Kidney epithelial cell (primary cell): ENCODE results near the gene SNCAIP. TPM values are rescaled to one million over a fixed set of nuclear protein-coding genes. Genes with fewer than 3 reads are reported as not detected.

Experiments
- DNase-seq: peaks from one replicate; pipeline ENCODE4 v3.0.0-alpha.2; 2010; ENCODE audit warnings: low read depth
- H3K27me3 ChIP-seq: 2 replicates; pipeline ENCODE4 v1.6.0; 2011; ENCODE audit warnings: low read length; ENCODE audit not compliant: control insufficient read depth, insufficient read depth
- H3K36me3 ChIP-seq: 2 replicates; pipeline ENCODE4 v1.5.1; 2011; ENCODE audit warnings: low read length; ENCODE audit not compliant: control insufficient read depth, insufficient read depth
- H3K4me3 ChIP-seq: 2 replicates; pipeline ENCODE4 v1.5.1; 2011; ENCODE audit warnings: low read depth, mild to moderate bottlenecking, control low read depth, low read length
- total RNA-seq: library from RNA; depleted of rRNA; stranded (reverse); fragments of >200 nt; gene quantifications from 2 replicates; pipeline ENCODE4 v1.2.3, GENCODE V29; 2015
- TF ChIP-seq, protein P1 (sequence below): IDR thresholded peaks from 2 replicates; pipeline ENCODE4 v1.5.1; 2011; ENCODE audit warnings: mild to moderate bottlenecking, moderate library complexity, low read length, control low read depth, inconsistent platforms; ENCODE audit not compliant: insufficient read depth, poor library complexity, severe bottlenecking

The SNCAIP gene
- total RNA-seq, 1 donor from 2014 or later: 3.1 TPM

DNA sequence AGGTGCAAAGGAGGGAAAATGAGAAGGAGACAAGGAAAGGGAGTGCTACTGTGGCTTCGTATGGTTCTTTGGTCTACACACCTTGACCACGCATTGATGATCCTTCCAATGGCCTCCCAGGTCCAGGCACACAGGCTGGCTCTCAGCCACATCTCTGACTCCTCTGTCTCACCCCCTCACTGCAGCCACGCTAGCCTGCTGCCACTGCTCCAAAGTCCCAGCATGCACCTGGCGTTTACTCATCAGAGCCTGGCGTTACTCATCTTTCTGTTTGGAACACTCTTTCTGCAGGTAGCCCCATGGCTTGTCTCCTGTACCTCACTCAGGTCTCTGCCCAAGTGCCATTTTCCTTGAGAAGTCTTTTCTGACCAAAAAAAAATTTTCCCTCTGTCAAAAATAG, 195.5 kb downstream of the SNCAIP start:
- Histone ChIP-seq H3K27me3 (no peaks in the 10 kb centered on the region), H3K4me3 (no peak overlapping the region), H3K36me3 (no peaks in the 10 kb centered on the region)
- TF ChIP-seq, protein P1, sequence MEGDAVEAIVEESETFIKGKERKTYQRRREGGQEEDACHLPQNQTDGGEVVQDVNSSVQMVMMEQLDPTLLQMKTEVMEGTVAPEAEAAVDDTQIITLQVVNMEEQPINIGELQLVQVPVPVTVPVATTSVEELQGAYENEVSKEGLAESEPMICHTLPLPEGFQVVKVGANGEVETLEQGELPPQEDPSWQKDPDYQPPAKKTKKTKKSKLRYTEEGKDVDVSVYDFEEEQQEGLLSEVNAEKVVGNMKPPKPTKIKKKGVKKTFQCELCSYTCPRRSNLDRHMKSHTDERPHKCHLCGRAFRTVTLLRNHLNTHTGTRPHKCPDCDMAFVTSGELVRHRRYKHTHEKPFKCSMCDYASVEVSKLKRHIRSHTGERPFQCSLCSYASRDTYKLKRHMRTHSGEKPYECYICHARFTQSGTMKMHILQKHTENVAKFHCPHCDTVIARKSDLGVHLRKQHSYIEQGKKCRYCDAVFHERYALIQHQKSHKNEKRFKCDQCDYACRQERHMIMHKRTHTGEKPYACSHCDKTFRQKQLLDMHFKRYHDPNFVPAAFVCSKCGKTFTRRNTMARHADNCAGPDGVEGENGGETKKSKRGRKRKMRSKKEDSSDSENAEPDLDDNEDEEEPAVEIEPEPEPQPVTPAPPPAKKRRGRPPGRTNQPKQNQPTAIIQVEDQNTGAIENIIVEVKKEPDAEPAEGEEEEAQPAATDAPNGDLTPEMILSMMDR: no peak
- DNase-seq: no peak

DNA sequence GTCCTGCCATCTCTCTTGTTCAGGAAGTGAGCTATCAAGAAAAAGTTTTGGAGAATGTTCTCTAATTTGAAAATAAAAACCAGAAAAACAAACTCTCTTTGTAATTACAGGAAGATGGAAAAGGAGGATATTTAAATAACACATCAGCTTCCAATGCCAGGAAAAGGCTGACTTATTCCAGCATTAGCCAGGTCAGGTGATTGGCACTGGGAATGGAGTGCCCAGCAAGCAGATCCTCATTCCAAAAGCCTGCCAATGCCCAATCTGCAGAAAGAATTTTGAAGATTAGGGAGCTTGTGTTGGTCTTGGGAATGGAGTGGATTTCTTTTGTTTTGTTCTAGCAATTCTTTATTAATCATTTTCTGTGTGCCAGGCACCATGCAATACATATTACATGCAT, 196.6 kb downstream of the SNCAIP start:
- no peak for DNase-seq

More for the DNA sequence above, 196.6 kb downstream of the SNCAIP start:
- no peaks in the 10 kb centered on the region for H3K36me3 ChIP-seq
- TF ChIP-seq, protein P1: no peak
- no peak overlapping the region for H3K4me3 ChIP-seq
- no peaks in the 10 kb centered on the region for H3K27me3 ChIP-seq

Other genes starting within 250 kb of the SNCAIP start
- 9.0 and 13.2 TPM in 2 replicates for gene LOX, start 234.0 kb upstream of the SNCAIP start, total RNA-seq
- gene ZNF474, start 182.7 kb upstream of the SNCAIP start, total RNA-seq: 0.68 and 1.1 TPM in 2 replicates